GM21619 (cell line): Measurements from ENCODE around the gene CBARP.

Experiments used
- ATAC-seq: cut with Tn5 transposase; IDR thresholded peaks from one replicate; pipeline ENCODE4 v1.9.1; 2021; ENCODE audit not compliant: unreplicated experiment

CBARP gene

DNA sequence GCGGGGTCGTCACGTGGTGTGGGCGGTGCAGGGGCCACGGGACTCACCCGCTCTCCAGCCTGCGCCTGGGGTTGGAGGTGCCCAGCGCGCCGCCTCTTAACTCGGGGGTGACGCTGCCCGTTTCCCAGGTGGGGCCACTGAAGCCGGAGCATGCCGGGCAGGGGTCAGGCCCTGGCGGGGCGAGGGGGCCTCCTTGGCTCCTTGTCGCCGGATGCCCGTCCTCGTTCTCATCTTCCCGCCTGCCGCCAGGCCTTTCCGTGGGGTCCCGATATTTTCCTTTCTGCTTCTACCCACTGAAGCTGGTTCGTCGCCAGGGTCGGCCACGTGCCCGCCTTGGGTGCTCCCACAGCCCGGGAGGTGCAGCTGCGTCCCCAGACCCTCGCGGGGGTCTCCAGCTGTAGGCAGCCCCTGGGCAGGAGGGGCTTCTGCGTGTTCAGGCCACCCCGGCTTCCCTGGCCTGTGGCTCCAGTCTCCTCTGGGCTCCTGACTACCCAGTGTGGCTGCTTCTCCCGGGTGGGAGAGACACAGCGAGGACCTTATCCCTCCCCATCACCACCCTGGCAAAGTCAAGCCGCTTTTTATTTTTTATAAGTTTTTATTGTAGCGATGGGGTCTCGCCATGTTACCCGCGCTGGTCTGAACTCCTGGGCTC, 38.3 kb upstream of the CBARP start:
- no peak for ATAC-seq

DNA sequence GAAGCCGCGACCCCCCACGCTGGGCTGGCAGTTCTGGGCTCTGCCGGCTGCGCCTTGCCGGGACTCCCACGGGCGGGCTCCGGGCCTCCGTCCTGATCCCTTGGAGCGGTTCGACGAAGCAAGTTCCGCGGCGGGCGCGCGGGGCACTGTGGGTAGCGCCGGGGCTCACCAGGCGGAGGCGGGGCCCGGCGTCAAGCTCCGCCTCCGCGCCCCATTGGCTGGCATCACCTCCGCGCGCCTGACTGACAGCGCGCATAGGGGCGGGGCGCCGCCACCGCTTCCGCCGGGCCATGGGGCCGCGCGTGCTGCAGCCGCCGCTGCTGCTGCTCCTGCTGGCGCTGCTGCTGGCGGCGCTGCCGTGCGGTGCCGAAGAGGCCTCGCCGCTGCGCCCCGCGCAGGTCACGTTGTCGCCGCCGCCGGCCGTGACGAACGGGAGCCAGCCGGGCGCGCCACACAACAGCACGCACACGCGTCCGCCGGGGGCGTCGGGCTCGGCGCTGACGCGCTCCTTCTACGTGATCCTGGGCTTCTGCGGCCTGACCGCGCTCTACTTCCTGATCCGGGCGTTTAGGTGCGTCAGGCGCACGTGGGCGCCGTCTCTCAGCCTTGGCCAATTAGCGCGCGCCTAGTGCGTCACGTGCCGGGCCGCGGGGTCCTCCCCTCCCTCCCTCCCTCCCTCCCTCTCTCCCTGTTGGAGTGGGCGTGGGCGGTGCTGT, 37.6 kb upstream of the CBARP start, which contains the start of gene FAM174C:
Gene FAM174C, plus strand, starts transcription at position 271 of the 716 bp plus-strand sequence. Its CDS starts 20 bp downstream, at position 291.
- peak; percentile 63 for ATAC-seq

DNA sequence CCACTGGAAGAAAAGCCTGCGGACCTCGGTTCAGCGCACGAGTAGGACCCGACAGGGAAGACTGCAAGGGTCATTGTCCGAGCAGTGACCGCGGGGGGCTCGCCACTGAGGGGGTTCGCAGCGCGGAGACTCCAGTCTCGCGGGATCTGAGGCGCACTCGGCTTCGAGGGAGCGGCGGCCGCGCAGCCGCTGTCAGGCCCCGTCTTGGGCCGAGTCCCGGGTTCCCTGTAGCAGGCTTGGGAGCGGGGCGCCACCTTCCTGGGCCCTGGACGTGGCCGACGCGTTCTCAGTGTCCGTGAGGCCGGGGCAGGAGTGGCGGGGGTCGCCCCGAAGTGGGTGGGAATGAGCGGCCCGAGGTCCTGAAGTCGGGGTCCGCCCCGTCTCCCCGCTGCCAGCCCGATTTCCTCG, 37.1 kb upstream of the CBARP start:
- ATAC-seq = no peak

DNA sequence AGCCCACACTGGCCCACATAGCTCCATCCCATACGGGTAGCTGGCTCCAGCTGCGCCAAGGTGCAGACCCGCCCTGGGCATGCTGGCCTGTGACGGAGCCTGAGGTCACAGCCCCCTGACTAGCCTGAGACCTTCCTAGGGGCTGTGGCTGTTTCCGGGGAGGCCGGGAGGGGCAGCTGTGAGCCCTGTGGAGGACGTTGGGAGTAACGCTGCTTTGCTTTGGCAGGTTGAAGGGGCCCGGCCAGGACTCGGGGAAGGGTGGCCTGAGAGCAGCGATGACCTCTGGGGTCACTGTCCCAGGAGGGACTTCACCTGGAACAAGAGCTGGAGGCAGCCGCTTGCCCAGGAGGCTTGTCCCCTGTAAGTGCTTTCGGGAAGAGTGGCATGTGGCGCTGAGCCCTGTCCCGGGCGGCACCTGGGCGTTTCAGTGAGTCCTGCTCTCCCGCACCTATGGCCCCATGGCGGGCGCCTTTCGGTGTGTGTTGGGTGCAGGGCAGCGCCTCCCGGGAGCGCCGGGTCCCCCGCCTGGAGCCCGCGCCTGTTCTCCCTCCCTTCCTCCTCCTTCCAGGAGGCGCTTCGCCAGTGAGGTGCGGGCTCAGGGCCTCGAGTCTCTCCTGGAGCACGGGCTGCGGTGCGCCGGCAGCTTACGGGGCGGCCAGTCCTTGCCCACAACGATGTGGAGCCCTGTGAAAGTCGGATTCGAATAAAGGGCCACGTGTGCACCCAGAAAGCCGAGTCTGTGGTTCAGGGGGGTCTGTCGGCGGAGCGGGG, 36.5 kb upstream of the CBARP start:
- ATAC-seq = no peak

DNA sequence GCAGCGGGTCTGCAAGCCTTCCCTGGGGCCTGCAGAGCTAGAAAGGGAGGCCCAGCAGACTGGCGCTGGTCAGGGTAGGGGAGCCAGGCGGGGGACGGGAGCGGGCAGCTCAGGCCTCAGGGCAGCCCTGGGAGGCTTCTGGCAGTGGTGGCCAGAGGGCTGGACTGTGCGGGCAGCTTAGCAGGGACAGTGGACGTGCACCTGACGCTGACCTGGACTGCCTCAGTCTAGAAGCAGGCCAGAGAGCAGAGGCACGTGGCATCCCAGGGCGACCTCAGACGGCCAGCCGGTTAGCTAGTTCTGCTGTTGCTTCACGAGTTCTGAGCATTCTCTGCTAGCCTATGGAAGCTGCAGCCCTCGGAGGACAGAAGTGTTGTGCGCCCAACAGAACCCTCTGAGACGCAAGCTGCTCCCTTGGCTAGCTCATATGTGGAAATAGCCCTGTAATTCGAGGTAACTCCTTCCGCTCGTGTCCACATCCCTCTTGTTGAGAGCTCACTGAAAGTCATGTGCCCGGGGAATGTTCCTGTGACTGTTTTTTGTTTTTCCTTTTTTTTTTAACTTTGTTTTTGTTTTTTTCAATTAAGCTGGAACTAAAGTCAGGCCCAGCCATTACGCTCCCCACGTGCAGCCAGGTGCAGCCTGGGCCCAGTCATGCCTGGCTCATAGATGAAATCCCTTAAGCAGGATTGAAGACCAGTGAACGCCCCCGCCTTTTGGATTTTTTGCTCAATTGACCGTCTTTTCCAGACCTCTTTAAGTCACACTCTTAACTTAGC, 35.6 kb upstream of the CBARP start:
- no peak for ATAC-seq

DNA sequence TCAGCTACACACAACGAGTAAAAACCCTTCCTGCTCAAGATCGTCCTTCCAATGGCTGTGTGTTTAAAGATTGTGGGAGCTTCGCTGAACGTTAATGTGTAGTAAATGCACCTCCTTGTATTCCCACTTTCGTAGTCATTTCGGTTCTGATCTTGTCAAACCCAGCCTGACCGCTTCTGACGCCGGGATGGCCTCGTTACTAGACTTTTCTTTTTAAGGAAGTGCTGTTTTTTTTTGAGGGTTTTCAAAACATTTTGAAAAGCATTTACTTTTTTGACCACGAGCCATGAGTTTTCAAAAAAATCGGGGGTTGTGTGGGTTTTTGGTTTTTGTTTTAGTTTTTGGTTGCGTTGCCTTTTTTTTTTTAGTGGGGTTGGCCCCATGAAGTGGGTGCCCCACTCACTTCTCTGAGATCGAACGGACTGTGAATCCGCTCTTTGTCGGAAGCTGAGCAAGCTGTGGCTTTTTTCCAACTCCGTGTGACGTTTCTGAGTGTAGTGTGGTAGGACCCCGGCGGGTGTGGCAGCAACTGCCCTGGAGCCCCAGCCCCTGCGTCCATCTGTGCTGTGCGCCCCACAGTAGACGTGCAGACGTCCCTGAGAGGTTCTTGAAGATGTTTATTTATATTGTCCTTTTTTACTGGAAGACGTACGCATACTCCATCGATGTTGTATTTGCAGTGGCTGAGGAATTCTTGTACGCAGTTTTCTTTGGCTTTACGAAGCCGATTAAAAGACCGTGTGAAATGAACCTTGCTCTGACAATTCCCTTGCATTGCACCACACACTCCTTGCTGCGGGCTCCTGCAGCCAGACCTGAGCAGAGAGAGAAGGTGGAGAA, 34.8 kb upstream of the CBARP start:
- no peak for ATAC-seq

DNA sequence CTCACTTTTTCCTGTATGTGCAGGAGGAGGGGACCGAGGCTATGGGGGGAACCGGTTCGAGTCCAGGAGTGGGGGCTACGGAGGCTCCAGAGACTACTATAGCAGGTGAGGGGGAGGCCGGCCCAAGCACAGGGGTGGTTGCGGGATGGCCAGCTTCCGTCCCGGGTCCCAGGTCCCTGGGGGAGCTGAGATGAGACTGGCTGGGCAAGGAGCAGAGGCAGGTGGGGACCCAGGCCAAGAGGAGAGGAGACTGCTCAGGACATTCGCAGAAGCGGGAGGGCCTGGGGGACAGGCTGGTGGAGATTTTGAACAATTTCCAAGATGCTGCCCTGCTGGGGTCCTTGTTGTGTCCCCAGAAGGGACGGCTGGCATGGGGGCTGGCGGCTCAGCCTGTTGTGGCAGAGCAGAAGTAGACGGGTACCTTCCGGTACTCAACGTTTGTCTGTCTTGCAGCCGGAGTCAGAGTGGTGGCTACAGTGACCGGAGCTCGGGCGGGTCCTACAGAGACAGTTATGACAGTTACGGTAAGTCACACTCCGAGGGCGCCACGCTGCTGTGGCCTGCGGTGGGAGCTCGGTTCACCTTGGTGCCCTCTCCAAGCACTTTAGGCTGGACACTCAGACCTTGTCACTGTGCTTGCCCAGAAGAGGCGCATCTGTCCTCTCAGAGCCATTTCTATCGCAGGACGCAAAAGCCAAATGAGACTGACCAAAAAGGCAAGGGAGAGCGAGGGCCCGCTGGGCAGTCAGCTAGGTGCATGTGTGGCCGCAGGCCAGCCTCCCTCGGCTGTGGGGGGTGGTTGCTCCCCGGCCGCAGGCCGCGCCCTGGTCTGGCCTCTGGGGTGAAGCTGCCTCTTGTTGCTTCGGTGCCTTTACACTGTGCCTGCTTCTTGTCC, 34.0 kb upstream of the CBARP start:
- no peak for ATAC-seq

DNA sequence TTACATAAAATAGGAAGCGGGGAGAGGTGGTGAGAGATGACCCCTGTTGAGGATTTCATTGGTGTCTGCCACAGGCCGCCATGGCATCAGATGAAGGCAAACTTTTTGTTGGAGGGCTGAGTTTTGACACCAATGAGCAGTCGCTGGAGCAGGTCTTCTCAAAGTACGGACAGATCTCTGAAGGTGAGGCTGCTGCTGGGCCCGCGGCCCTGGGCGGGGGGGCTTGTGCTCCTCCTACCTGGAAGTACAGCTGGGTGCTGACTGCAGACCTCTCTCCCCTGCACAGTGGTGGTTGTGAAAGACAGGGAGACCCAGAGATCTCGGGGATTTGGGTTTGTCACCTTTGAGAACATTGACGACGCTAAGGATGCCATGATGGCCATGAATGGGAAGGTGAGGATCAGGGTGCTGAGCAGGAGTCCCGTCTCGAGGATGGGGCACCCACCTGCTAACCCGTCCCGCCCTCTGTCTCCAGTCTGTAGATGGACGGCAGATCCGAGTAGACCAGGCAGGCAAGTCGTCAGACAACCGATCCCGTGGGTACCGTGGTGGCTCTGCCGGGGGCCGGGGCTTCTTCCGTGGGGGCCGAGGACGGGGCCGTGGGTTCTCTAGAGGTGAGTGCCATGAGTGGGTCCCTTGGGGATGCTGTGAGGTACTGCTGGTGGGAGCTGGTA, 33.2 kb upstream of the CBARP start:
- no peak for ATAC-seq

DNA sequence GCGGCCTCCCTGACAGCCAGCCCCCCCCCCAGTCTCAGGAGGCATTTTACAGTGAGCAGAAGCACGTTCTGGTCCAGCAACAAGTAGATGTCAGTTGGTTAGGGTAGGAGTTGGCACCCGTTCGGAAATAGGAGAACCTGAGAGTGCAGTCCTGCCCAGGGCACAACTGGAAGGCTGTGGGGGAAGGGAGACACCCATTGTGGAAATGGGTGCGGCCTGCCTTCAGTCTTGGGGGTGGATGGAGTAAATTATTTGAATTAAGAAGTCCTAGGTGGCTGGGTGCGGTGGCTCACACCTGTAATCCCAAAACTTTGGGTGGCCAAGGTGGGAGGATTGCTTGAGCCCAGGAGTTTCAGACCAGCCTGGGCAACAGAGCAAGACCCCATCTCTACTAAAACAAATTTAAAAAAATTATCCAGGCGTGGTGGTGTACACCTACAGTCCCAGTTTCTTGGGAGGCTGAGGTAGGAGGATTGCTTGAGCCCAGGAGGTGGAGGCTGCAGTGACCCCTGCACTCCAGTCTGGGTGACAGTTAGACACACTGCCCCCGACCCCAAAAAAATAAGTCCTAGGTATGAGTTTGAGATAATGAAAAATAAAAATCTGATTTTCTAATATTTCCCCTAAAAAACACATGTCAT, 32.5 kb upstream of the CBARP start:
- ATAC-seq = no peak

DNA sequence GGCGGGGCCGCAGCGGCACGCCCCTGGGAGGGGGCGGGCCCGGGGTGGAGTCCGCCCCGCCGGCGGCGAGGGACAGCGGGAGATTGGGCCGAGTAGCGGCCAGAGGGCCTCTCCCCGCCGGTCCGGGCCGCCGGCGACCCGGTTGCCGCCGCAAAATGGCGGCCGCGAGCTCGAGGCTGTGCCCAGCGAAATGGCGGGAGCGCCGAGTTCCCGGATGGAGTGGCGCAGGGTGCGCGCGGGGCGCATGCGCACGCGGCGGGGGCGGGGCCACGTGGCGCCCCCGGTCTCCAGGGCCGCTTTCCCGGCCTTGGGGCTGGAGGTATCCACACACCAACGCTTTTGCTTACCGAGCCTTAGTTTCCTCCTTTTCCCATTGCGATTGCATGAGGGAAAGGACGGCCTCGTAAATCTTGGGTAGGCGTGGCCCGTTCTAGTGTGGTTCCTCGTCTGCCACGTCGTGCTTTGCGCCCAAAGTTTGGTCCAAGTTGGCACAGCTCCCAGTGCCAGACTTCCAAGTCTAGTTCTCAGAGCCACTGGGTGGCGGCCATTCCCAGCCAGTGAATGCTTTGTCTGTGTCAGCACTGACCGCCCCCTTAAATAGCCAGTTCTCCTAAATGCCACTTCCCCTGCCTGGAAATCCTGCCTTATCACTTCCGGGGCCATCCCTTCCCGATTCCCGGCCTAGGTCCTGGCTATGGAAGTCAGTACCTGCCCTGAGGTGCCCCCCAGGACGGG, 31.8 kb upstream of the CBARP start:
- peak; percentile 15 for ATAC-seq

DNA sequence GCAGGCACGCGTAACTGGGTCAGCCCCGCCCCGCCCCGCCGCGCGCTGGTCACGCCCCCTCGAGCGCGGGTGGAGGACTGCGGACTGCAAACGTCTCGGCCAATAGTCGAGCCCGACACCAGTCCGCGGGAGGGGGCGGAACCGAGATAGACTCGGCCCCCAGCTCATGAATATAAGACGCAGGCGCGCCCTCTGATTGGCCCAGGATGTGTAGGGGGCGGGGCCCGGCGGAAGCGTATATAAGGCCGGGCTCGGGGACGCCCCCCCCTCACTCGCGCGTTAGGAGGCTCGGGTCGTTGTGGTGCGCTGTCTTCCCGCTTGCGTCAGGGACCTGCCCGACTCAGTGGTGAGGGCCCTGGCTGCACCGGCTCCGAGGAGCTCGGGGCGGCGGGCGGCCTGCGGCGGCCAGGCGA, 31.3 kb upstream of the CBARP start, which contains the start of gene CIRBP:
Gene CIRBP, plus strand, starts transcription at position 268 of the 413 bp plus-strand sequence. CDS start 1,602 bp downstream, outside the sequence.
- ATAC-seq = peak; percentile 38

DNA sequence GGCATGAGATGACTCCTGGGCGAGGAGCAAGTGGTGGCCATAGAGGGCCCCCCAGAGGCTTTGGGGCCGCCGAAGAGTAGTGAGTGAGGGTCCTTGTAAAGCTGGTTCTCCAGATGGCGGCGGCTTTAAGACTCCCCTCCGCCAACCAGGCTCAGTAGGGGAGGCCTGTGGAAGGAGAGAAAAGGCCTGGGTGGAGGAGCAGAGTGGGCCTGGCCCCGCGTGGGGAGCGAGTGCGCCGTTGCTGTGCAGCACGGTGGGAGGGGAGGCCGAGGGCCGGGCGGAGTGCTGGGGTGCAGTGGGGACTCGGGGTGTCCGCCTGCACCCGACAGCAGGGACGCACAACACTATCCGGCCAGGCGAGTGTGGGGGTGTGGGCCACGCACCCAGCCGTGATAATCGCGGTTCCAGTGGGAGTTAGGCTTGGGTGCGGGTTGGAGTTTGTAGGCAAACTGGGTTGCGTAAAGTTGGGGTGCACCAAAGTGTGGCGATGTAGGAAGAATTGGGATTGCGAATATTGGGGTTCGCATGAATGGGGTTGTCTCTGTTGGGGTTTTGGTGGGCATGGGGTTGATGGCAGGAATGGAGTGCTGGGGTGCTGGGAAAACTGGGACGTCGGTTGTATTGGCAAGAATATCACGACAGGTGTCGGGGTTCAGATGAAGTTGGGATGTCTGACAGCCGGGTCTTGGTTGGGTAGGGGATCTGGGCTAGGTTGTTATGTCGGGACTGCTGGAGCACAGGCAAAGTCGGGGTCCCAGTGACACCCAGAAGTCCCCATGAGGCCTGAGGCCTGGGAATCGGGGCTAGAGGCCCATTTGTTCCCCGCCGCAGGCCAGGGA, 30.6 kb upstream of the CBARP start:
- ATAC-seq = no peak

DNA sequence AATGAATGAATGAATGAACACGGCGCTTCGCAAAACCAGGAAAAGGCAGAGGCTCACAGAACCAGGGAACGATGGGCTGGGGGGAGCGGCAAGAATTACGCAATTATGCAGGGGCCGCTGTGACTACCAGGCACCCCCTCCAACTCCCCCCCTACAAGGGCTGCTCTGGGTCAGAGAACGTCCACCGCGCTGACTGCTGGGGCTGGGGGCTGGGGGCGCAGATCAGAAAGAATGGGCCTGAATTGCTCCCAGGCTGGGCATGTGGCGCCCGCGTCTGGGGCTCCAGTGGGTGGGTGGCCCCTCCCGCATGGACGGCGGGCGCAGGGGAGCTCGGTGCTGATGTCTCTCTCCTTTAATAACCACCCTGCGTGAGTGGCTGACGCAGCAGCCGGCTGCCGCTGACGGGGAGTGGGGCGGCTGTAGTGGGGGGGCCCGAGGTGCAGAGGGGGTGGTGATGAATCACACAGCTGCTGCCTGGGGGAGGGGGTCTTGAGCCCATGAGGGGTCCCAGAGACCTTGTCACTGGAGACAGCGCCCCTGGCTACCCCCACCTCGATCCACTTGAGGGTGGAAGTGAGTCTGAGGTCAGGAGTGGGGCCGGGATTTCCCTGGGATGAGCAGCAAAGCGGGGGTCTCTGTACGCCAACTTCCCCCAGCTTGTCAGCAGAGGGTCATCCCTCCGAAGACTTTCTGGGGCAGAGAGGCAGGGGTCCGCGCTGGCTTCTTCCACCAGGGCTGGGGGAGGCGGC, 29.8 kb upstream of the CBARP start:
- ATAC-seq = no peak

DNA sequence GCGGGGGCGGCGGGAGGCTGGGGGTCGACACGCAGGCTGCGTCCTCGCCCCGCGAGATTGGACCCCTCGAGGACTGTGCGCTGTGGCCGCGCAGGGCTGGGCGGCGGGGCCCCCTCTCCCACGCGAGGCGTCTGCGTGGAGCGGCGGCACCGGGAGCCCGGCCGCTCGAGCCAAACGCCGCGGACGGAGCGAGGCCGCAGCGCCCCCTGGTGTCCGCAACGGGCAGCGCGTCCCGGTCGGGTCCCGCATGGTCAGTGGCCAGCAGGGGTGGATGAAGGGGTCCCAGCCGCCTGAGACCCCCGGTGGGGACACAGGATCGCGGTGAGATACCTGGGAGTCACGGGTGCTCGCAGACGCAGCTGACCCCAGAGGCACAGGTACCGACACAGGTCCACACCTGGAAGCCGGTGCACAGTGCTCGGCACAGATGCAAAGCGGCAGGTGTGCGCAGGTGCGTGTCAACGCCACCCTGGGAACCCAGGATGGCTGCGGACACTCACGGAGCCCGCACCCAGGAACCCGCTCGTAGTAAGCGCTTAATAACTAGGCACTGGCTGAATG, 29.2 kb upstream of the CBARP start:
- ATAC-seq = no peak

DNA sequence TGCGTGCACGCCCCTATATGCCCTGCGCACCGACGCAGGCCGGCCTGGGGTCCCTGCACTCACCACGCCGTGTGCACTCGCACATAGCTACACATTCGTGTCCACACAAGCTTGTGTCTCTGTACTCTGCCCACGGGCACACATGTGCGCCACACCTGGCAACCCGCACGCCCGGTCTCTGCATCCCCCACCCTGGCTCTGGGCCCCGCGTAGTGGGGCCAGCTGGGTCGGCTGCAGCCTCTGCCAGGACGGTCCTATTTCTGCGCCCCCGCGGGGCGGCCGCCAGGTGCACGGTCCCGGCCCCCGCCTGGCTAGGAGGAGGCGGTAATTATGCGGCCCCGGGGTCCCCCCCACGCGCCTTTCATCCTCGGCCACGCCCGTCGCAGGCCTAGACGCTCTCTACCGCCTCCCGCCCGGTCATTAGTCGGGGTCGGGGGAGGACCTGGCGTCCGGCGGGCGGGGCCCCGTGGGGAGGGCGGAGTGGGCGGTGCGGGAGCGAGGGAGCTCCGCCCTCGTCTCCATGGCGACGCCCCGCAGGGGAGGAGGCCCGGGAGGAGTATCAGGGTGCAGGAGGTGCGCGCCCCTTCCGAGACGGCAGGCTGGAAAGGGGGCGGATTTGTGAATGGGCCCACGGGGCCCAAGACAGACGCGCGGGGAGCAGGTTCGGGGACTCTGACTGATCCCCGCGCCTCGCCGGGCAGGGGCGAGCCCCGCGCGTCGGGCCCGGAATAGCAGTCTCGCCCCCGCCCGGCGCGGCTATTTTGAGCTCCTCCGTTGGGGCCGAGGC, 28.5 kb upstream of the CBARP start:
- ATAC-seq = no peak
